Upper lobe of left lung (tissue), 4 donors: Measurements from ENCODE around the gene EMILIN3.

ENCODE experiments used
- POLR2AphosphoS5 ChIP-seq, 2 donors: sonication (generic); formaldehyde crosslinking; IDR thresholded peaks; one replicate each; pipeline ENCODE4 v1.5.1; 2017; ENCODE audit warnings: antibody characterized with exemption in 2 of 2
- TF ChIP-seq, protein P1 (sequence below), 6 experiments: fragments of 450-650 bp in 4 of 6; fragments of 200-600 bp in 2 of 6; sonication (generic) in 2 of 6; IDR thresholded peaks; one replicate each; pipeline ENCODE4 v1.5.1; 2016 to 2019; ENCODE audit warnings: antibody characterized with exemption in 6 of 6

DNA sequence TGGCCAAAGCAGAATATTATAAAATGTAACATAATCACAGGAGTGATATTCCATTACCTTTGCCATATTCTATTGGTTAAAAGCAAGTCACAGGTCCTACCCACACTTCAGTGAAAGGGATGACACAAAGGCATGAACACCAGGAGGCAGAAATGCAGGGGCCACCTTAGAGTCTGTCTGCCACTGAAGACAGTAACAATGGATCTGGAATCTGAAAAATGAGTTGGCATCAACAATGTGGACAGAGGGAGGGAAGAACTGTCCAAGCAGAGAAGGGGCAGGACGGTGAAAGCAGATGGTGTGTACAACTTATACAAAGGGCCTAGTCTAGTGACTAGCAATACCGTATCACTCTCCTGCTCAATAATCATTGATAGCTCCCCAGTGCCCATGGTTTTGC is 32.6 kb downstream of the EMILIN3 start:
- TF ChIP-seq, protein P1, sequence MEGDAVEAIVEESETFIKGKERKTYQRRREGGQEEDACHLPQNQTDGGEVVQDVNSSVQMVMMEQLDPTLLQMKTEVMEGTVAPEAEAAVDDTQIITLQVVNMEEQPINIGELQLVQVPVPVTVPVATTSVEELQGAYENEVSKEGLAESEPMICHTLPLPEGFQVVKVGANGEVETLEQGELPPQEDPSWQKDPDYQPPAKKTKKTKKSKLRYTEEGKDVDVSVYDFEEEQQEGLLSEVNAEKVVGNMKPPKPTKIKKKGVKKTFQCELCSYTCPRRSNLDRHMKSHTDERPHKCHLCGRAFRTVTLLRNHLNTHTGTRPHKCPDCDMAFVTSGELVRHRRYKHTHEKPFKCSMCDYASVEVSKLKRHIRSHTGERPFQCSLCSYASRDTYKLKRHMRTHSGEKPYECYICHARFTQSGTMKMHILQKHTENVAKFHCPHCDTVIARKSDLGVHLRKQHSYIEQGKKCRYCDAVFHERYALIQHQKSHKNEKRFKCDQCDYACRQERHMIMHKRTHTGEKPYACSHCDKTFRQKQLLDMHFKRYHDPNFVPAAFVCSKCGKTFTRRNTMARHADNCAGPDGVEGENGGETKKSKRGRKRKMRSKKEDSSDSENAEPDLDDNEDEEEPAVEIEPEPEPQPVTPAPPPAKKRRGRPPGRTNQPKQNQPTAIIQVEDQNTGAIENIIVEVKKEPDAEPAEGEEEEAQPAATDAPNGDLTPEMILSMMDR (IDR thresholded peaks at IDR 0.05) = no peak
- no peak for TF ChIP-seq POLR2AphosphoS5 (IDR thresholded peaks at IDR 0.05)
